H9 (cell line): ENCODE results near the gene THRB. TPM values are rescaled to one million over a fixed set of nuclear protein-coding genes. Genes with fewer than 3 reads are reported as not detected.

Experiments used
- DNase-seq: peaks from one replicate; pipeline ENCODE4 v3.0.0-alpha.2; 2017
- H2AFZ ChIP-seq: one replicate; pipeline ENCODE4 v1.6.1; 2013; ENCODE audit warnings: mild to moderate bottlenecking, low read length, control low read depth, moderate library complexity
- H2AK5ac ChIP-seq: 2 replicates; pipeline ENCODE4 v1.6.1; 2013; ENCODE audit warnings: low read length, control low read depth, mixed read lengths; ENCODE audit not compliant: insufficient read length
- H2BK120ac ChIP-seq: one replicate; pipeline ENCODE4 v1.6.1; 2013; ENCODE audit warnings: low read depth, mild to moderate bottlenecking, low read length, control low read depth, inconsistent platforms; ENCODE audit not compliant: poor library complexity, severe bottlenecking
- H2BK12ac ChIP-seq: 2 replicates; pipeline ENCODE4 v1.6.1; 2013; ENCODE audit warnings: low read length, control low read depth, mixed read lengths, low read depth; ENCODE audit not compliant: insufficient read length
- H2BK15ac ChIP-seq: 2 replicates; pipeline ENCODE4 v1.6.1; 2013; ENCODE audit warnings: low read depth, low read length, control low read depth
- H2BK20ac ChIP-seq: one replicate; pipeline ENCODE4 v1.6.1; 2013; ENCODE audit warnings: low read depth, mild to moderate bottlenecking, low read length, control low read depth, inconsistent platforms; ENCODE audit not compliant: poor library complexity, severe bottlenecking
- H2BK5ac ChIP-seq: 2 replicates; pipeline ENCODE4 v1.6.1; 2013; ENCODE audit warnings: low read length, control low read depth, mixed read lengths; ENCODE audit not compliant: insufficient read length
- H3K14ac ChIP-seq: 2 replicates; pipeline ENCODE4 v1.6.1; 2013; ENCODE audit warnings: low read length, control low read depth; ENCODE audit not compliant: insufficient read depth
- H3K18ac ChIP-seq: 2 replicates; pipeline ENCODE4 v1.6.1; 2013; ENCODE audit warnings: low read depth, mild to moderate bottlenecking, mixed read lengths, low read length, control low read depth; ENCODE audit not compliant: insufficient read length
- H3K23ac ChIP-seq: 2 replicates; pipeline ENCODE4 v1.6.1; 2013; ENCODE audit warnings: low read length, control low read depth, mixed read lengths, low read depth; ENCODE audit not compliant: insufficient read length
- H3K23me2 ChIP-seq: 2 replicates; pipeline ENCODE4 v1.6.1; 2013; ENCODE audit warnings: low read depth, mild to moderate bottlenecking, mixed read lengths, low read length, control low read depth; ENCODE audit not compliant: insufficient read length, poor library complexity, severe bottlenecking
- H3K27ac ChIP-seq: 2 replicates; pipeline ENCODE4 v1.5.1; 2013; ENCODE audit warnings: low read length, control low read depth, mixed read lengths, low read depth; ENCODE audit not compliant: insufficient read length
- H3K27me3 ChIP-seq: 2 replicates; pipeline ENCODE4 v1.6.1; 2013; ENCODE audit warnings: low read length, control low read depth, inconsistent platforms; ENCODE audit not compliant: insufficient read depth
- H3K4ac ChIP-seq: 2 replicates; pipeline ENCODE4 v1.6.1; 2013; ENCODE audit warnings: low read depth, mild to moderate bottlenecking, control low read depth, inconsistent platforms, low read length, moderate library complexity
- H3K4me1 ChIP-seq: 2 replicates; pipeline ENCODE4 v1.6.1; 2013; ENCODE audit warnings: low read length, control low read depth, inconsistent platforms; ENCODE audit not compliant: insufficient read depth
- H3K4me2 ChIP-seq: 2 replicates; pipeline ENCODE4 v1.6.1; 2013; ENCODE audit warnings: low read length, control low read depth, mixed read lengths; ENCODE audit not compliant: insufficient read length, insufficient read depth
- H3K56ac ChIP-seq: 2 replicates; pipeline ENCODE4 v1.6.1; 2013; ENCODE audit warnings: low read depth, mild to moderate bottlenecking, mixed read lengths, low read length, control low read depth; ENCODE audit not compliant: insufficient read length
- H3K79me1 ChIP-seq: 2 replicates; pipeline ENCODE4 v1.6.1; 2013; ENCODE audit warnings: low read depth, mild to moderate bottlenecking, moderate library complexity, low read length, control low read depth, inconsistent platforms; ENCODE audit not compliant: insufficient read depth, poor library complexity, severe bottlenecking
- H3K79me2 ChIP-seq: 2 replicates; pipeline ENCODE4 v1.6.1; 2013; ENCODE audit warnings: low read length, control low read depth, inconsistent platforms; ENCODE audit not compliant: insufficient read depth
- H3K9ac ChIP-seq: 2 replicates; pipeline ENCODE4 v1.6.1; 2013; ENCODE audit warnings: low read length, control low read depth, mixed read lengths; ENCODE audit not compliant: insufficient read length; ENCODE audit errors: extremely low read depth
- H3K9me3 ChIP-seq: one replicate; pipeline ENCODE4 v1.6.1; 2013; ENCODE audit warnings: low read depth, low read length, inconsistent platforms; ENCODE audit not compliant: control insufficient read depth
- H3T11ph ChIP-seq: one replicate; pipeline ENCODE4 v1.6.1; 2013; ENCODE audit warnings: mild to moderate bottlenecking, low read length, control low read depth, inconsistent platforms
- H4K20me1 ChIP-seq: one replicate; pipeline ENCODE4 v1.6.1; 2013; ENCODE audit not compliant: control insufficient read depth, insufficient read length, insufficient read depth
- H4K5ac ChIP-seq: 2 replicates; pipeline ENCODE4 v1.6.1; 2013; ENCODE audit warnings: low read depth, mild to moderate bottlenecking, mixed read lengths, low read length, control low read depth; ENCODE audit not compliant: insufficient read length
- H4K8ac ChIP-seq: replicated peaks from 2 replicates; pipeline ENCODE4 v1.6.1; 2013; ENCODE audit warnings: low read length, control low read depth, mixed read lengths, low read depth; ENCODE audit not compliant: insufficient read length
- H4K91ac ChIP-seq: 2 replicates; pipeline ENCODE4 v1.6.1; 2013; ENCODE audit warnings: low read depth, mild to moderate bottlenecking, moderate library complexity, mixed read lengths, low read length, control low read depth; ENCODE audit not compliant: insufficient read length
- H3K27ac Mint-ChIP-seq, 3 experiments: 2 replicates in 2 of 3; 3 replicates in 1 of 3; pipeline ENCODE4 v1.8.0; 2020 to 2021; ENCODE audit warnings: mixed read lengths in 3 of 3, mild to moderate bottlenecking in 1 of 3, moderate library complexity in 1 of 3
- H3K27me3 Mint-ChIP-seq: 2 replicates; pipeline ENCODE4 v1.8.0; 2021; ENCODE audit warnings: low read depth, mild to moderate bottlenecking, moderate library complexity, mixed read lengths
- H3K36me3 Mint-ChIP-seq, 3 experiments: 2 replicates in 2 of 3; 3 replicates in 1 of 3; pipeline ENCODE4 v1.8.0; 2020 to 2021; ENCODE audit warnings: low read depth in 3 of 3, mixed read lengths in 3 of 3; ENCODE audit not compliant: insufficient read depth in 1 of 3
- H3K4me1 Mint-ChIP-seq, 2 experiments: 2 replicates each; pipeline ENCODE4 v1.8.0; 2020; ENCODE audit warnings: mixed read lengths in 2 of 2
- H3K4me3 Mint-ChIP-seq, 2 experiments: 2 replicates in 1 of 2; 3 replicates in 1 of 2; pipeline ENCODE4 v1.8.0; 2020 to 2021; ENCODE audit warnings: mild to moderate bottlenecking in 2 of 2, mixed read lengths in 2 of 2, moderate library complexity in 1 of 2
- H3K9me3 Mint-ChIP-seq, 2 experiments: 2 replicates in 1 of 2; 3 replicates in 1 of 2; pipeline ENCODE4 v1.8.0; 2020; ENCODE audit warnings: mild to moderate bottlenecking in 2 of 2, mixed read lengths in 2 of 2, moderate library complexity in 1 of 2
- WGBS: extraction: QIAGEN DNeasy Blood & Tissue Kit; methylation state at CpG from one replicate; pipeline ENCODE4 v1.1.7; 2013; ENCODE audit warnings: missing lambda C conversion rate, low lambda C conversion rate, mixed read lengths; ENCODE audit not compliant: insufficient read length; ENCODE audit errors: extremely low coverage; 5-methylcytosine and 5-hydroxymethylcytosine counted together
- total RNA-seq: library from RNA; stranded (reverse); gene quantifications from 2 replicates; pipeline ENCODE4 v1.2.1, GENCODE V29; 2021
- TF ChIP-seq, protein P1 (sequence below): fragments of 200-600 bp; sonication (generic); conservative IDR thresholded peaks from 3 replicates; pipeline ENCODE4 v1.8.0; 2021; ENCODE audit warnings: antibody characterized with exemption, mild to moderate bottlenecking

THRB gene
- total RNA-seq, 1 experiment from 2014 or later: 8.6 TPM

DNA sequence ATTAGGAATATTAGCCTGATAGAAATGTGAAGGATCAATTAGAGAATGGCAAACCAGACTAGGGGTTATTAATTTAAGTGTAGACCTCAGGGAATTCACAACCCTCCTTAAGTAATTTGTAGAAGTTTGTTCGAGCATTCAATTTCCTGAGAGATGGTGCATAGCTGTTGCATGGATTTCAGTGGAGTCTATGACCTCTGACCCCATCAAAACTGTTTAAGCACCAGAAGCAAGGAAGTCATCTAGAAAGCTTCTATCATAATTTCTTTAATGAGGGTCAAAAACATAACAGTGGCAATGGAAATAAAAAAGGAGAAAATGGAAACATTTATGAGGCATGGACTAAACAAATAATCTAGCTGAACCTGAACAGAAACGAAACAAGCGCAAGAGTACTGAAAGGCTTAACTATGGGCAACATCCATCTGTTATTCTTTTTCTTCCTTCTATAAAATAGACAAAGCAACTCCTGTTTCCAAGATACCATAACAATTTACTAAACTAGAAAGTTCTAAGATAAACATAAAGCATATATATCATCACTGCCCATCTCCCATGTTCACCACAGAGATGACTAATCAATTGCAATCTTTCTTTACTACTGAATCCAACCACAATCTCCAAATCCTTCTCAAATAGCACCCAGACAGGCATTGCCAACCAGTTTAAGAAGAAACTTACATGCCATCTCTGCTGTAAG lies 151.4 kb downstream of the THRB start:
- H3K4me1 Mint-ChIP-seq: peaks cover 5 to 15% of the 10 kb centered on the region in 2 experiments
- Histone ChIP-seq H2BK12ac (no peak overlapping the region), H3K23me2 (no peaks in the 10 kb centered on the region), H2AFZ (no peak overlapping the region), H3K4me1 (no peaks in the 10 kb centered on the region), H3K27me3 (no peaks in the 10 kb centered on the region), H3K27ac (no peak overlapping the region), H2BK120ac (no peak overlapping the region), H3K18ac (no peak overlapping the region), H3K79me1 (no peaks in the 10 kb centered on the region), H4K91ac (no peak overlapping the region), H3K4ac (no peak overlapping the region), H3K79me2 (no peaks in the 10 kb centered on the region), H3K56ac (no peak overlapping the region), H4K8ac (no peak overlapping the region), H3K9me3 (no peaks in the 10 kb centered on the region), H2BK15ac (no peak overlapping the region), H2AK5ac (no peak overlapping the region), H2BK20ac (no peak overlapping the region), H3K4me2 (no peak overlapping the region), H3K14ac (no peak overlapping the region), H4K20me1 (no peaks in the 10 kb centered on the region), H2BK5ac (no peak overlapping the region), H3T11ph (no peak overlapping the region), H4K5ac (no peak overlapping the region), H3K23ac (no peak overlapping the region), H3K9ac (no peak overlapping the region)
- TF ChIP-seq, protein P1, sequence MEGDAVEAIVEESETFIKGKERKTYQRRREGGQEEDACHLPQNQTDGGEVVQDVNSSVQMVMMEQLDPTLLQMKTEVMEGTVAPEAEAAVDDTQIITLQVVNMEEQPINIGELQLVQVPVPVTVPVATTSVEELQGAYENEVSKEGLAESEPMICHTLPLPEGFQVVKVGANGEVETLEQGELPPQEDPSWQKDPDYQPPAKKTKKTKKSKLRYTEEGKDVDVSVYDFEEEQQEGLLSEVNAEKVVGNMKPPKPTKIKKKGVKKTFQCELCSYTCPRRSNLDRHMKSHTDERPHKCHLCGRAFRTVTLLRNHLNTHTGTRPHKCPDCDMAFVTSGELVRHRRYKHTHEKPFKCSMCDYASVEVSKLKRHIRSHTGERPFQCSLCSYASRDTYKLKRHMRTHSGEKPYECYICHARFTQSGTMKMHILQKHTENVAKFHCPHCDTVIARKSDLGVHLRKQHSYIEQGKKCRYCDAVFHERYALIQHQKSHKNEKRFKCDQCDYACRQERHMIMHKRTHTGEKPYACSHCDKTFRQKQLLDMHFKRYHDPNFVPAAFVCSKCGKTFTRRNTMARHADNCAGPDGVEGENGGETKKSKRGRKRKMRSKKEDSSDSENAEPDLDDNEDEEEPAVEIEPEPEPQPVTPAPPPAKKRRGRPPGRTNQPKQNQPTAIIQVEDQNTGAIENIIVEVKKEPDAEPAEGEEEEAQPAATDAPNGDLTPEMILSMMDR: no peak
- WGBS: no CpG with 5 or more reads among the region's 3 CpGs
- no peak overlapping the region for H3K4me3 Mint-ChIP-seq
- no peaks in the 10 kb centered on the region for H3K36me3 Mint-ChIP-seq
- H3K9me3 Mint-ChIP-seq: no peaks in the 10 kb centered on the region
- no peaks in the 10 kb centered on the region for H3K27me3 Mint-ChIP-seq
- DNase-seq: no peak
- H3K27ac Mint-ChIP-seq: no peak overlapping the region
